ENCODE results near the gene DIP2A.

- TF ChIP-seq CTCF (IDR thresholded peaks at IDR 0.05; ENCODE audit: control extremely low read depth in 1 of 3, insufficient read depth in 1 of 3, low read depth in 1 of 3, low read length in 3 of 3) (no peak), POLR2AphosphoS5 (IDR thresholded peaks at IDR 0.05; ENCODE audit: low read depth, low read length) (no peak), EZH2 (IDR thresholded peaks at IDR 0.05; ENCODE audit: low read depth, low read length, severe bottlenecking) (no peak), BCL11A (IDR thresholded peaks at IDR 0.05; ENCODE audit: low read depth in 2 of 2, low read length in 2 of 2) (no peak), NANOG (IDR thresholded peaks at IDR 0.05; ENCODE audit: insufficient read depth, low read depth, low read length, poor library complexity, severe bottlenecking) (no peak), CREB1 (IDR thresholded peaks at IDR 0.05) (no peak), GABPA (IDR thresholded peaks at IDR 0.05; ENCODE audit: borderline replicate concordance, insufficient read depth, low read length) (no peak), POLR2A (IDR thresholded peaks at IDR 0.05; ENCODE audit: control extremely low read depth in 1 of 2, low read depth in 2 of 2, low read length in 2 of 2) (no peak), TAF1 (IDR thresholded peaks at IDR 0.05; ENCODE audit: low read depth, low read length) (no peak), CBX8 (IDR thresholded peaks at IDR 0.05; ENCODE audit: borderline replicate concordance, low read depth, low read length) (no peak), FOSL1 (IDR thresholded peaks at IDR 0.05; ENCODE audit: insufficient read depth, low read depth, low read length) (no peak), EP300 (IDR thresholded peaks at IDR 0.05; ENCODE audit: borderline replicate concordance in 1 of 2, low read depth in 2 of 2, low read length in 2 of 2) (no peak)
Observed at GRCh38 chr21:46420241-46421190, 38.2 kb upstream of the DIP2A start.
